ENCODE data around the gene ANGEL1. TPM values are rescaled to one million over a fixed set of nuclear protein-coding genes. Genes with fewer than 3 reads are reported as not detected.

ANGEL1 gene
- total RNA-seq, 1 donor from 2014 or later: 7.1 TPM

DNA sequence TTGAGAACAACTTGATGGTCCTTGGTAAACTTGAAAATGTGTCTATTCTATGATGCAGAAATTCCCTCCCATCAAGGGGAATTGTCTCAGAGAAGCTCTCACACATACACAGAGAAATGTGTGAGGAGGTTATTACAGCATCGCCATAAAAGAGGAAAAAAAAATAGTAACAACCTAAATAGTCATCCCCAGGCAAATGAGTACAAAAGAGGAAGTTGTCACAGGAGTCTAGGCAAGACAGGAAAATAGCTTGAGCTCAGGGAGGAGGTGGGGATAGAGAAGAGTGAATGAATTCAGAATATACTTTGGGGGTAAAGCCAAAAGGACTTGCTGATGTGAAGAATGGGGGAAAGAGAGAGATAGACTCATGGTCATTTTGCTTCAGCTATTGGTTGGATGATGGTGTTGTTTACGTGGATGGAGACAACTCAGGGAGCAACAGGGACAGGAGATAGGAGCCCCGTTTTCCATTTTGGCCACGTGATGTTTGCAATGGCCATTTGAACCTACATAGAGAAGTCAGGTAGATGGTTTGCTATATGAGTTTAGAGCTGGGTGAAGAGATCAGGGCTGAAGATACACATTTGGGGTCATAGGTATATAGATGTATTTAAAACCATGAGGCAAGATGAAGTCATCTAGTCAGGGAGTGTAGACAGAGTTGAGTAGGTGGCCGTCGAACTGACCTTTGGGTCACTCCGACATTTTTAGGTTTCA is 33.8 kb upstream of the ANGEL1 start:
- Histone ChIP-seq H3K36me3 (ENCODE audit: control insufficient read depth, insufficient read depth, low read length) (no peaks in the 10 kb centered on the region), H3K4me3 (ENCODE audit: low read depth, low read length) (no peak overlapping the region), H3K27me3 (ENCODE audit: control insufficient read depth, insufficient read depth, low read length) (no peaks in the 10 kb centered on the region)
- DNase-seq (ENCODE audit: low read depth): no peak
- TF ChIP-seq, protein P1, sequence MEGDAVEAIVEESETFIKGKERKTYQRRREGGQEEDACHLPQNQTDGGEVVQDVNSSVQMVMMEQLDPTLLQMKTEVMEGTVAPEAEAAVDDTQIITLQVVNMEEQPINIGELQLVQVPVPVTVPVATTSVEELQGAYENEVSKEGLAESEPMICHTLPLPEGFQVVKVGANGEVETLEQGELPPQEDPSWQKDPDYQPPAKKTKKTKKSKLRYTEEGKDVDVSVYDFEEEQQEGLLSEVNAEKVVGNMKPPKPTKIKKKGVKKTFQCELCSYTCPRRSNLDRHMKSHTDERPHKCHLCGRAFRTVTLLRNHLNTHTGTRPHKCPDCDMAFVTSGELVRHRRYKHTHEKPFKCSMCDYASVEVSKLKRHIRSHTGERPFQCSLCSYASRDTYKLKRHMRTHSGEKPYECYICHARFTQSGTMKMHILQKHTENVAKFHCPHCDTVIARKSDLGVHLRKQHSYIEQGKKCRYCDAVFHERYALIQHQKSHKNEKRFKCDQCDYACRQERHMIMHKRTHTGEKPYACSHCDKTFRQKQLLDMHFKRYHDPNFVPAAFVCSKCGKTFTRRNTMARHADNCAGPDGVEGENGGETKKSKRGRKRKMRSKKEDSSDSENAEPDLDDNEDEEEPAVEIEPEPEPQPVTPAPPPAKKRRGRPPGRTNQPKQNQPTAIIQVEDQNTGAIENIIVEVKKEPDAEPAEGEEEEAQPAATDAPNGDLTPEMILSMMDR (IDR thresholded peaks at IDR 0.05; ENCODE audit: insufficient read depth, low read length, poor library complexity, severe bottlenecking): no peak

GRCh38 chr14:76844223-76844622 is 31.5 kb upstream of the ANGEL1 start:
- Histone ChIP-seq H3K27me3 (ENCODE audit: control insufficient read depth, insufficient read depth, low read length) (no peaks in the 10 kb centered on the region), H3K4me3 (ENCODE audit: low read depth, low read length) (no peak overlapping the region), H3K36me3 (ENCODE audit: control insufficient read depth, insufficient read depth, low read length) (no peaks in the 10 kb centered on the region)
- TF ChIP-seq, protein P1 (IDR thresholded peaks at IDR 0.05; ENCODE audit: insufficient read depth, low read length, poor library complexity, severe bottlenecking): no peak
- DNase-seq (ENCODE audit: low read depth): no peak

DNA sequence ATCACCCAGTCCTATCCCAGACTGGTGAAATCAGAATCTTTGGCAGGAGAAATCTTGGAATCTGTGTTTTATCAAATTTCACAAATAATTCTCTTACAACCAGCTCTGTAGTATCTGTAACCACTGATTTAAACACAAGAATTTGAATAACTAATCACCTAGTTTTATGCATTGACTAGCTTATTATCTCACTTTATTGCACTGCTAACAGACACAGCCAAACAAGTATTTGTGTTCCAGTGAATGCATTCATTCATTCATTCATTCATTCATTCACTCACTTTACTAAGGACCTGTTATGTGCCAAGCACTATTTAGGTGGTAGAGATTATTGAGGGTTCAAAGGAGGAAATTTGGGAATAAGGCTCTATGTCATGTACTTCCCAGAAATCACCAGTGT is 29.7 kb upstream of the ANGEL1 start:
- DNase-seq (ENCODE audit: low read depth): no peak
- Histone ChIP-seq H3K4me3 (ENCODE audit: low read depth, low read length) (no peak overlapping the region), H3K36me3 (ENCODE audit: control insufficient read depth, insufficient read depth, low read length) (no peaks in the 10 kb centered on the region), H3K27me3 (ENCODE audit: control insufficient read depth, insufficient read depth, low read length) (no peaks in the 10 kb centered on the region)
- TF ChIP-seq, protein P1 (IDR thresholded peaks at IDR 0.05; ENCODE audit: insufficient read depth, low read length, poor library complexity, severe bottlenecking): no peak

DNA sequence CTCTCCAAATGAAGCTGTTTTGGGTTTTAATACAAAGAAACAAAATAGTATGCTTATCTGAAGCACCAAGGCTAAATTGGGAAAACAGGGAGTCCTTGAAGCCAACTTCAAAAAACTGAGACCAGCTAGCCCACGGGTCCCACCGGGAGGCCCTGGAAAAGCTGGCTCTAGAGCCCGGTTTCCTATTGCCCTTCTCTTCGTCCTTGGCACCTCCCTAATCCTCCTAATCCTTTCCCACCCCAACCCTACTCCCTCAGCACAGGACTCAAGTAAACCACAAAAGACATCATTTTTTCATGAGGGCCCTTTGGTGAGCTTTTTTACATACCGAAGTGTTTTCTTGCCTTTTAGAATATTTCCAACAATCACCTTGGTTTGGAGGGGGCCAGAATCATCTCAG is 24.8 kb upstream of the ANGEL1 start:
- Histone ChIP-seq H3K27me3 (ENCODE audit: control insufficient read depth, insufficient read depth, low read length) (no peaks in the 10 kb centered on the region), H3K4me3 (ENCODE audit: low read depth, low read length) (no peak overlapping the region), H3K36me3 (ENCODE audit: control insufficient read depth, insufficient read depth, low read length) (no peaks in the 10 kb centered on the region)
- TF ChIP-seq, protein P1 (IDR thresholded peaks at IDR 0.05; ENCODE audit: insufficient read depth, low read length, poor library complexity, severe bottlenecking): no peak
- DNase-seq (ENCODE audit: low read depth): no peak

DNA sequence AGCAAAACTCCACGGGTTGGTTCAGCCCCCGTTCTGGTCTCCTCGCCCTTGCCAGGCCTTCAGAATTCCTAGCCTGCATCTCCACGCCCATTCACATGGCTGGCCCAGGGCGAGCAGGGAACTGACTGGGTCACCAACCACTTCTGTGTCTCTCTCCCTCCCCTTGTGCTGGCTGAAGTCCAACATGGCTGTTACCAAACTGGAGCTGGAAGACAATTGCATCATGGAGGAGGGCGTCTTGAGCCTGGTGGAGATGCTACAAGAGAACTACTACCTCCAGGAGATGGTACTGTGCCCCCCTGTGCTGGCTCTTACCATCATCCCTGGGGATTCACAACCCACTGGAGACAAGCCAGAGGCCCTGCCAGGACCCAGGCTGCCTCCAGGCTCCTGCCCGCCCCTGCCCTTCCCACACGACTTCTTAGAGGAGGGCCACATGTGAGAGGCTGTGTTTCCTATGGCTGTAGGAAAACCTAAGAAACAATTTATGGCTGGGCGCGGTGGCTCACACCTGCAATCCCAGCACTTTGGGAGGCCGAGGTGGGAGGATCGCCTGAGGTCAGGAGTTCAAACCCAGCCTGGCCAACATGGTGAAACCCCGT is 23.4 kb upstream of the ANGEL1 start:
- no peak for DNase-seq (ENCODE audit: low read depth)
- Histone ChIP-seq H3K4me3 (ENCODE audit: low read depth, low read length) (no peak overlapping the region), H3K36me3 (ENCODE audit: control insufficient read depth, insufficient read depth, low read length) (no peaks in the 10 kb centered on the region), H3K27me3 (ENCODE audit: control insufficient read depth, insufficient read depth, low read length) (no peaks in the 10 kb centered on the region)
- TF ChIP-seq, protein P1 (IDR thresholded peaks at IDR 0.05; ENCODE audit: insufficient read depth, low read length, poor library complexity, severe bottlenecking): no peak
